Effector CD8-positive, alpha-beta T cell (primary cell): Measurements from ENCODE around the gene GOLGA6L10.
"Not testable (repeated sequence)": the region's sequence is repeated elsewhere in the genome, so short reads cannot be mapped to it uniquely, and the experiment has no call there.

ENCODE experiments used
- DNase-seq: peaks from one replicate; lab custom pipeline; 2025; lab: John Stamatoyannopoulos, UW

The GOLGA6L10 gene

DNA sequence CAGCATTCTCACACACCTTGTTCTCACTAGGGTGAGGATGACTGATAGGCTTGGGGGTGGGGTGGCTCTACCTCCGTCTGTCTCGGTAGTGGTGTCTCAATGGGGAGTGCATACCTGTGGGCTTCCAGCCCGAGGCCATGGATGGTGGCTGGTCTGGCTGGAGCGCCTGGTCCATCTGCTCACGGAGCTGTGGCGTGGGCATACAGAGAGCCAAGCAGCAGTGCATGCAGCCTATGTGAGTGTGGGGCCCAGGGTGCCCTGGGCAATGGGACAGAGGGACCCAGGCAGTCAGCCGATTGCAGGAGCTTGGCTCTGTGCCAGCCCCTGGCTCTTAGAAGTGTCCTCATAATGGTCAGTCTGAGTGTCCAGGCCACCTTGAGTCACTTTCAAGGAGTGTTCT lies 31.8 kb downstream of the GOLGA6L10 start:
- DNase-seq = not testable (repeated sequence)

GRCh38 chr15:82317091-82317489 lies 32.2 kb downstream of the GOLGA6L10 start:
- DNase-seq = no peak

DNA sequence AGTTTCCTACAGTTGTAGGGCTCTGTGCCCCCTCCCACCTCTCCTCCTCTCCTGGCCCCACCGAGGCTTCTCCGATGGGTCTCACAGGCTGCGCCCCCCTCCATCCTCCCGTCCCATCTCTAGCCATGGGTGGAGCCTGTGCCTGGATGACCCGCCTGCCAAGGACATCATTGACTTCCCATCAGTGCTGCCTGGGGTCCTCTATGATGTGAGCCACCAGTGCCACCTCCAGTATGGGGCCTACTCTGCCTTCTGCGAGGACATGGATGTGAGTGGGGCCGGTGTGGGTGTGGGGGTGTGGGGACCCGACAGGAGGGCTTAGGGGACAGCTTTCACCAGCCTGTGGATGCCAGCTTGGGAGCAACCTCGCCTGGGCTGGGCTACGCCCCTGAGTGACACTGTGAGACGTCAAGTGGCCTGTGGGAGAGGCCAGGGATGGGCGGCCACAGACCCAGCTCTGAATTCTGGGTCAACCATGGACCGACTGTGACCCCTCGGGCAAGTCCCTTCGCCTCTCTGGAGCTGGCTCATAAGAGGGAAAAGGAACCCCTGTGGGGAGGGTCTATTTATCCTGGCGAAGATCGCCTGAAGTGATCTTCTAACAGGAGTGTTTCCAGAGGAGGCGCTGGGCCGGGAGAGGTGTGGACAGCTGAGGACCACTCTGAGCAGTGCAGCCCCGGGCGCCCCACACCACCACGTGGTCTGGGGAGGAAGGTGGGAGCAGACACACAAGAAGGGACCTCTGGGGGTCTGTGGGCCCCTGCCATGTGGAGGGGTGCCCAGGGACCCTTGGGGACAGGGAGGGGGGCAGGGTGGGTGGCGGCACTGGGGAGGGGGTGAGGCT lies 32.8 kb downstream of the GOLGA6L10 start:
- DNase-seq = not testable (repeated sequence)

DNA sequence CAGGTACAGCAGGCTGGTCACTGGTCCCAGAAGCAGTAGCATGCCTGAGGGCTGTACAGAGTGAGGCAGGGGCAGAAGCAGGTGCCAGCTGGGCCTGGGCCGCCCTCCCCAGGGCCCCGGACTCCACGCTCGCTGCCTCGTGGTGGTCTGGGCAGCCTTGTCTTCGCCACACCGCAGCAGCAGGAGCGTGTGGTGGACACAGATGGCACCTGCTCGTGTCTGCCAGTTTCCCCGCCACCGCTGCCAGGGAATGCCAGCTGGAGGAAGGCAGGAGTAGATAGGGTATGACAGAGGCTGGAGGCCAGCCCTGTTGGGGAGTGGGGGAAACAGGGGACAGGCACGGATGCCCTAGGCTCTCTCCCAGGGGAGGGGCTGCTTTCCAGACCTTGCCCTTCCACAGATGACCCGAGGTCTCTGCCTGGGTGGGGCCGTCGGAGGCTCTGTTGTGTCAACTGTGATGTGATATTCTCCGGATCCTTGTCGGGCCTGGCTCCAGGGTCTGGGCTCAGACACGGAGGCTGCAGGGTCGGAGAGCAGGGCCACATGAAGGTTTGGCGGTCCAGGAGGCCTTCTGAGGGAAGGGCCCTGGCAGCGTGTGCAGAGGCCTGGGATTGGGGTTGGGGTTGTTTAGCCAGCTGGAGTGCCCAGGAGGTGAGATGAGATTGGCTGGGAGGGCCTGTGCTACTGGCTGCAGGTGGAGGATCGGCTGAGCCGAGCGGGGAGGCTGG lies 33.6 kb downstream of the GOLGA6L10 start:
- DNase-seq = no peak

DNA sequence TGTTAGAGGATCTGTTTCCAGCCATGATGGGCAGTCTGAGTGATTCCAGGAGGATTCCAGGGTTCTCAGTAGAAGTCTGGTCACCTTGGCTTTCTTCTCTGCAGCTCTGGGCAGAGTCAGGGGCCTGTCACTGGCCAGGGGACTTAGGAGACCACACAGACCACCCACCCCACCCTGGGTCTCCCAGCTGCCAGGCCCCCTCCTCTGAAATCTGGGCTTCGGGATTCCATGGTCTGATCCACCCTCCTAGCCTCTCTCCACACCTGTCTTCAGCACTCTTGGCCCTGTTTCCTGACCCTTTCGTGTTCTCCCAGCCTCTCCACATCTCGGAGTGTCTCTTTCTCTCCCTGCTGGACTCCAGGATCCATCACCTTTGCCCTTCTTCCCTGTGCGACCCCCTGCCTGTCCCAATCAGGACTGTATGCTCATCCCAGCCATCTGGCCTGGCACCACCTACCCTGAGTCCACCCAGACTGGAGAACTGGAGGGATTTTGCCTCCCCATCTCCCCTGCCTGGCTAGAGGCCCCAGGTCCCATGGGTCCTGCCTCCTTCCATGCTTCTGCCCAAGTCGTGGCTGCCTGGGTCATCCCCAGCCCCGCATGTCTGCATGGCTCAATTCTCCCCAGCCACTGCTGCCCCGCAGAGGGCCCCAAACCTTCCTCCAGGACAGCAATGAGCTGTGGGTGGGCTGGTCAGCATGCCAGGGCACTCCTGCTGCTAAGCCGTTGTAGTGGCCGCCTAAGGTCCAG lies 34.3 kb downstream of the GOLGA6L10 start:
- DNase-seq = no peak

DNA sequence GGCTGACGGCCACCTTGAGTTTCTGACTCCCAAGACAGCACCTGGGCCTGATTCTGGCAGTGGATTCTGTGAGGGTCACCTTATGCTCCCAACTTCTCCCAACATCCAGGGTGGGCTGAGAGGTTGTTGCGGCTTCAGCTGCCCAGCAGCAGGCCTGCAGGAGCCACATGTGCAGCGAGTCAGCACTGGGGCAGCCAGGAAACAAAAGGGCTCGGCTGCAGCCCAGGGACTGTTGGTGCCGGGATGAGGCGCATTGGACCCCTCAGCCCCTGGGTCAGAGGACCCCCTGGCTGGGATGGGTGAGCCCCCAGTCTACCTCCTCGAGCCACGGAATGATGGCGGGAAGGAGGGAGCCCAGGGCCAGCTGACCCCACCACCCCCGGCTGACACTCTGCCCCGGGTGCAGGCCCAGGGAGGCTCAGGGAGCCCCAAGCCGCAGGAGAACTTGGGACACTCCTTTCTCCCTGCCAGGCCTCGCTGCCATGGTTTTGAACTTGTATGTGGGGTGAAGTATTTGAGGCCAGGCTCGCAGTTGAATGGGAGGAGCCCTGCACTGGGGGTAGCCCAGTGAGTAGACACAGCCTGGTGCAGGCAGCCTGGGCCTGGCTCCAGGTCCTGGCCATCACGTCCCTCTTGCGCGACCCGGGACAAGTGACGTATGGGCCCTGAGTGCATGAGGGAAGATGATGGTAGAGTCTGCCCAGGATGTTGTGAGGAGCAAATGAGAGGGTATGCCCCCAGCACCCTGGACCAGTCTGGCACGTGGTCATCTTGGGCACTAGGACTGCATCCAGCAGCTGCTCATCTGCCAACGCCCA lies 35.1 kb downstream of the GOLGA6L10 start:
- DNase-seq = not testable (repeated sequence)

- no peak for DNase-seq
Observed at GRCh38 chr15:82313446-82313845, 35.8 kb downstream of the GOLGA6L10 start.

DNA sequence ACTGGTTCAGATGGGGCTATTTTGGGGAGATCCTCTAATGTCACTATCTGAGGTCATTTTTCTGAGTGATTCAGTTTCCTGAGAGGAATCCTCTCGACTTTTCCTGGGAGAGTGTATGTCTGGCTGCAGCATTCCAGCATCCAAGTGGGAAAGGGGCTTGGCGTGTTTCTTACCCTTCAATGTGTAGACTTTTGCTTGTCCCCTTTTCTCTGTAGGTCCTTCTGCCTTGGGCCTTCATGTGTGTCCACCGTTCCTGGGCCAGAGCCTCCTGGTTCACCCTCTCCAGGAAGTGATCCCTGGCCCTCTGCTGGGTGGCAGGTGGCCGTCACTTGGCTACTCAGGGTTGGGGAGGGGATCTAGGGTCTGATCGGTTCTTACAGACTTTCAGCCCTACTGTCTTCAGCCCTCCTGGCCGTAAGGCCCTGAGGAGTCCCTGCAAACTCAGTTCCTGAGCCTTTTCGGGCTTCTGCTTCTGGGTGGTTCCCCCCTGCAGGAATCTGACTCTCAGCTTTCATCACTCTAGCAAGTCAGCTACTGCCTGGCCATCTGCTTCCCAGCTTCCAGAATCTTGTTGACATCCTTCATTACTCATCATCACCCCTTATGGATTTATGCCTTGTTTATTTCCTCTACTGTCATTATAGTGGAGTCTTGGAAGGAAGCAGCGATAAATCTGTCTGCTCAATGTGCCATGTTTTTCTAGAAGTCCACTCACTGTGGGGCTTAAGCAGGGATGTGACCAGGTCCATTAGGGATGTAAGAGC lies 36.5 kb downstream of the GOLGA6L10 start:
- no peak for DNase-seq

DNA sequence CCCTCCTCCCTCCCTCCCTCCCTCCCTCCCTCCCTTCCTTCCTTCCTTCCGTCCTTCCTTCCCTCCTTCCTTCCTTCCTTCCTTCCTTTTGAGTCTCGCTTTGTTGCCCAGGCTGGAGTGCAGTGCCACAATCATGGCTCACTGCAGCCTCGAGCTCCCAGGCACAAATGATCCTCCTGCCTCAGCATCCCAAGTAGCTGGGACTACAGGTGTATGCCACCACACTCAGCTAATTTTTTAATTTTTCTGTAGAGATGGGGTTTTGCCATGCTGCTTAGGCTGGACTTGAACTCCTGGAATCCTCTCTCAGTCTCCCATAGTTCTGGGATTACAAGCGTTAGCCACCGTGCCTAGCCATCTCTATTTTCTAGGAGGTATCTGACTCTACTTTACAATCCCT lies 38.0 kb downstream of the GOLGA6L10 start:
- not testable (repeated sequence) for DNase-seq

- DNase-seq = no peak
Observed at GRCh38 chr15:82309802-82310201, 39.5 kb downstream of the GOLGA6L10 start.

DNA sequence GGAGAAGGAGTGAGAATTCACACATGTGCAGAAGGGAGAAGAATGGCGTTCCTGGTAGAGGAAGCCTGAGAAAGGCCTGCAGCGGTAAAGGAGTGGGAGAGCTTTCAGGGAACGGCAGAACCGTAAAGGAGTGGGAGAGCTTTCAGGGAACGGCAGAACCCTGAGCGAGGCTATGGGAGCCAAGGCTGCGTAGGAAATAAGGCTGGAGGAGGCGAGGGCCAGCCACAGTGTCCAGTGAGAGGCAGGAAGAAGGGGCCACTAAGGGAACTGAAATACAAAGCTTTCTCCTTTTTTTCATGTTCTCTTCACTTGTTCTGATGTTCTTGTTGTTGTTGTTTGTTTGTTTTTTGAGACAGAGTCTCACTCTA lies 41.6 kb downstream of the GOLGA6L10 start:
- DNase-seq = no peak

DNA sequence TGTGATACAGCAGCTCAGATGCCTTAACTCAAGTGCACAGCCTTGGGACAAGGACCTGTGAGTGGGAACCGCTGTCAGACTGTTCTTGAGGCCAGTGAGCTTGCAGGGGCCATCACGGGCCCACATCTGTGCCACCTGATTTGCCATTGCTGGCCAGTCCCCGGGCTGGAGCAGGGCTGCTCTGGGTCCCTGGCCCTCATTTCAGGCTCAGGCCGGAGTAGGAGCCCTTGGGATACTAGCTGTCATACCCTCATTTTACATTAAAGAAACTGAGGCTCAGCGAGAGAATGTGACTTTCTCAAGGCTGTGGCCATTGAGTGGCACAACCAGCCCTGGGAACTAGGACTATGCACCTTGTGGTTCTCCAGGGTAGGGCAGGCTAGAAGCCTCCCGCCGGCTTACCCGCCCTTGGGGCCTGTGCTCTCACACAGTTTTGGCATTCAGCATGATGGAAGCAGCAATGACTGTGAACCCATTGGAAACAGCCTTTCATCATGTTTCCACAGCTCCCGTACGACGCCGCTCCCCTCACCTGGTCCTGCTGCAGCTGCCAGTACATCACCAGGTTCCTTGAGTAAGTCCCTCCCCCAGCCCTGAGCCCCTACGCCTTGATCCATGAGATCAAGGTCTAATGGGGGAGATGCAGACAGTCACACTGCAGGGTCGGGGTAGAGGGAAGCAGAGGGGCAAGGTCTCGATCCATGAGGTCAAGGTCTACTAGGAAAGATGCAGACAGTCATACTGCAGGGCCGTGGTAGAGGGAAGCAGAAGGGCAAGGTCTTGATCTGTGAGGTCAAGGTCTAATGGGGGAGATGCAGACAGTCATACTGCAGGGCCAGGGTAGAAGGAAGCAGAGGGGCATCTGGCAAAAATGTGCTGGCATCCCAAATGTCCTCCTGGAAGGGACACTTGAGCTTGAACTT lies 42.2 kb downstream of the GOLGA6L10 start:
- no peak for DNase-seq

DNA sequence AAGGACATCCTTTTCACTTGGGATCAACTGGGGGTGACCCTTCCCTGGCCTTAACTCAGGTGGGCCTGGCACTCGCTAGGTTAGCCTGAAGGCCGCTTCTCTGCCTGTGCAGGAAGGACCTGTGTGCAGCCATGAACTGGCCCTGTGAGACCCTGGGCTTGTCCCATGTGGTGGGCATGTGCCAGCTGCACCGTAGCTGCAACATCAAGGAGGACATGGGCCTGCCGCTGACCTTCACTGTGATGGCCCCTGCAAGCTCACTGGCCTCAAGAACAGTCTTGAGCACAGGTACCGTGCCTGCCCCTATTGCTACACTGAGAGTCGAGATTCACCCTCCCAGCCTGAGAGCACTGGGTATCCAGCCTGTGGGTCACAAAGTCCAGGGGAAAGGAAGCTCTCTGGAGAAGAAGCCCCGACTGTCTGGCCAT lies 43.6 kb downstream of the GOLGA6L10 start:
- DNase-seq = no peak

DNA sequence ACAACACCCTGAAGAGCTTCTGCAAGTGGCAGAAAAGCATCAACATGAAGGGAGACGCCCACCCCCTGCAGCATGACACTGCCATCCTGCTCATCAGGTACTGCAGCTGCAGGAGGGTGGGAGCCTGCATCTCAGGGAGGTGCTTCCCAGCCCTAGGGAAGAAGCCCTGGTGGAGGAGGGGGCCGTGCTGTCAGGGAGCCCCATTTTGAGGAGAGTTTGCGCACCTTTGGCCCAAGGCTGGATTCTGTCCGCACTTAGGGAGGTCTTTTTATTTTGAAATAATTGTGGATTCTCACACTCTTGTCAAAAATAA lies 44.5 kb downstream of the GOLGA6L10 start:
- DNase-seq = no peak

GRCh38 chr15:82303956-82304777 lies 45.1 kb downstream of the GOLGA6L10 start:
- no peak for DNase-seq

- DNase-seq = no peak
Observed at GRCh38 chr15:82301296-82302016, 47.8 kb downstream of the GOLGA6L10 start.

DNA sequence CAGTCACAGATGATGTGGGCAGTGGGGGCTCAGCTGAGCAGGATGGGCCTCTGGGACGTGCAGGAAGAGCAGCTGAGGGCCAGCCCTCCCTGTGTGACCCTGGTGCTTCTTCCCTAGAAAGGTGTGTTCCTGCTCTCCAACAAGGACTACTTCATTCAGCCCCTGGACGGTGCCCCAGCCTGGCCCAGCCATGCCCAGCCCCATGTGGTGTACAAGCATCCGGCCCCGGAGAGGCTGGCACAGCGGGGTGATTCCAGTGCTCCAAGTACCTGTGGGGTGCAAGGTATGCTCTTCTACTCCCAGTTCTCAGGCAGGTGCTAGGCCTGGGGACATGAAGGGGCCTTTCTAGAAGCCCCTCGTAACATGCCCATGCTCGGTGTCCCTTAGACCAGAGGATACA lies 48.4 kb downstream of the GOLGA6L10 start:
- no peak for DNase-seq

DNA sequence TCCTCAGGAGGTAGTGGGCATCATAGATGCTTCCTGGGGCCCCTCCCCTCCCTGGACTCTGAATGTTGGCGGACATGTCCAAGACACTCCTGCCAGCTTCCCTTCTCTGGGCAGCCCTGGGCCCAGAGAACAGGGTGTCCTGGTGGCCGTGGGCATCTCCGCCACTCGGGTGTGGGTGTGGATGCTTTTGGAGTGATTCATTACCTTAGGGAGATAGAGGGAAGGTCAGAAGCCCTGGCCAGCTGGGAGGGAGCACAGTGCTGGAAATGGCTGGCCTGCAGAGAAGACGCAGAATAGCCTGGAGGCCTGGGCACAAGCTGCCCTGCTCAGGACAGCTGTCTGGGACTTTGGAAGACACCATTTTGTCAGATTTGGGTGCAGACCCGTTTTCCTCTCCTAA lies 48.9 kb downstream of the GOLGA6L10 start:
- DNase-seq = not testable (repeated sequence)
